ENCODE data around the gene HOXA9.

DNA sequence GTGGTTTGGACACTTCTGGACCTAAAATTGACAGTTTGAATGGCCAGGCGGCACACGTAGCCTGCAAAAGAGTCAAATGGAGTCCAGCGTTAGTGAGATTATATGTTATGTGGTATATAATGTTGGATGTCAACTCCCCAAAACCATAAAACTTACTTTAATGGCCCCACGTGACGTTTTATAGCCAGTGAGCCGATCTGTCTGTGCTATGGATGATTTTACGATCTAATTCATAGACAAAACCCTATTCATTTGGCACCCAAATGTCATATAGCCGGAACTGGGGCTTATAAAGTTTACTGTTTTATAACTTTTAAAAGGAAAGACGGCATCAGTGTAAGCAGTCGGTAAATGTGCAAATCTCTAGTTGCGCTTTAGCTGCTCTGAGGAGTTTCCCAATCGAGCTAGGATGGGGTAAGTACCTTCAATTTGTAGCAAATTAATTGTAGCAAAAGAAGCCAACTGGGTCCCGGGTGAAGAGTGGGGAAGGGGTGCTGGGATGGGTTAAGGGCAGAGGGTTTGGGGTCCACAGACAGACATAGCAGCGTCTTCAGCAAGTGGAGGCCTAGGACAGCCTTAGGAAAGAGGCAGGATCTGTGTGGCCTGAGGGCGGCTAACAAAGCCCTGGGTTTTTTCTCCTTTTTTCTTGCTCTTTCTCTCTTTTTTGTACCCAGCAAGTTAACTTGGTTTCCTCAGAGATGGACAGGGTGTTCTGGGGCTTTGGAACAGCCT, 25.0 kb downstream of the HOXA9 start:
- TF ChIP-seq EZH2 (IDR thresholded peaks at IDR 0.05; ENCODE audit: insufficient read depth, low read length) = no peak
- TF ChIP-seq, protein P1, sequence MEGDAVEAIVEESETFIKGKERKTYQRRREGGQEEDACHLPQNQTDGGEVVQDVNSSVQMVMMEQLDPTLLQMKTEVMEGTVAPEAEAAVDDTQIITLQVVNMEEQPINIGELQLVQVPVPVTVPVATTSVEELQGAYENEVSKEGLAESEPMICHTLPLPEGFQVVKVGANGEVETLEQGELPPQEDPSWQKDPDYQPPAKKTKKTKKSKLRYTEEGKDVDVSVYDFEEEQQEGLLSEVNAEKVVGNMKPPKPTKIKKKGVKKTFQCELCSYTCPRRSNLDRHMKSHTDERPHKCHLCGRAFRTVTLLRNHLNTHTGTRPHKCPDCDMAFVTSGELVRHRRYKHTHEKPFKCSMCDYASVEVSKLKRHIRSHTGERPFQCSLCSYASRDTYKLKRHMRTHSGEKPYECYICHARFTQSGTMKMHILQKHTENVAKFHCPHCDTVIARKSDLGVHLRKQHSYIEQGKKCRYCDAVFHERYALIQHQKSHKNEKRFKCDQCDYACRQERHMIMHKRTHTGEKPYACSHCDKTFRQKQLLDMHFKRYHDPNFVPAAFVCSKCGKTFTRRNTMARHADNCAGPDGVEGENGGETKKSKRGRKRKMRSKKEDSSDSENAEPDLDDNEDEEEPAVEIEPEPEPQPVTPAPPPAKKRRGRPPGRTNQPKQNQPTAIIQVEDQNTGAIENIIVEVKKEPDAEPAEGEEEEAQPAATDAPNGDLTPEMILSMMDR (IDR thresholded peaks at IDR 0.05; ENCODE audit: insufficient read depth, low read depth, low read length) = no peak

All from astrocyte (in vitro differentiated cells and primary cell).